SK-N-SH (cell line): ENCODE data around the gene SIRPB2. TPM values are rescaled to one million over a fixed set of nuclear protein-coding genes. Genes with fewer than 3 reads are reported as not detected.

ENCODE experiments used
- CTCF ChIA-PET: fragments of 300-600, 350-600 bp; formaldehyde crosslinking; extraction: SDS; loops from one replicate; lab custom pipeline; 2021; lab: Yijun Ruan, JAX
- POLR2A ChIA-PET: fragments of 350-600 bp; sonication (Branson Sonifier 250); formaldehyde crosslinking; extraction: SDS; loops from one replicate; lab custom pipeline; 2020; ENCODE audit warnings: antibody characterized with exemption, inconsistent platforms; lab: Yijun Ruan, JAX
- DNase-seq: peaks from one replicate; pipeline ENCODE4 v3.0.0; 2012
- H2AFZ ChIP-seq: fragments of 200-600 bp; sonication (generic); 2 replicates; pipeline ENCODE4 v1.8.1; 2016; ENCODE audit warnings: antibody characterized with exemption, mild to moderate bottlenecking, low read depth
- H3F3A ChIP-seq: fragments of 200-600 bp; sonication (generic); replicated peaks from 2 replicates; pipeline ENCODE3; 2016; ENCODE audit warnings: antibody characterized with exemption, mild to moderate bottlenecking; ENCODE audit not compliant: insufficient read depth
- H3K27ac ChIP-seq, 2 experiments: fragments of 200-500 bp in 1 of 2; fragments of 200-600 bp in 1 of 2; sonication (Bioruptor generic) in 1 of 2; sonication (generic), shearing (Covaris generic) in 1 of 2; 2 replicates each; pipeline versions ENCODE4 v1.5.1 to v1.6.1; 2014 to 2016; ENCODE audit warnings: low read depth in 2 of 2, inconsistent platforms in 1 of 2, low read length in 1 of 2, mild to moderate bottlenecking in 1 of 2, mixed read lengths in 1 of 2
- H3K27me3 ChIP-seq: fragments of 200-600 bp; sonication (generic), shearing (Covaris generic); 2 replicates; pipeline ENCODE4 v1.6.1; 2016; ENCODE audit warnings: mixed run types; ENCODE audit not compliant: insufficient read depth
- H3K36me3 ChIP-seq, 2 experiments: fragments of 200-500 bp in 1 of 2; fragments of 200-600 bp in 1 of 2; sonication (Bioruptor generic) in 1 of 2; sonication (generic) in 1 of 2; replicated peaks in 1 of 2; 2 replicates each; pipeline versions ENCODE3 to v1.5.1; 2014 to 2016; ENCODE audit warnings: low read length in 1 of 2, mild to moderate bottlenecking in 1 of 2; ENCODE audit not compliant: insufficient read depth in 2 of 2, control insufficient read depth in 1 of 2
- H3K4me1 ChIP-seq, 2 experiments: fragments of 200-500 bp in 1 of 2; fragments of 200-600 bp in 1 of 2; sonication (Bioruptor generic) in 1 of 2; sonication (generic), shearing (Covaris generic) in 1 of 2; 2 replicates each; pipeline versions ENCODE4 v1.5.1 to v1.6.1; 2014 to 2016; ENCODE audit warnings: low read depth in 1 of 2, low read length in 1 of 2, mixed run types in 1 of 2; ENCODE audit not compliant: insufficient read depth in 2 of 2, control insufficient read depth in 1 of 2
- H3K4me2 ChIP-seq: fragments of 200-600 bp; sonication (generic), shearing (Covaris generic); 2 replicates; pipeline ENCODE4 v1.6.1; 2017; ENCODE audit warnings: mixed run types
- H3K4me3 ChIP-seq, 2 experiments: fragments of 200-500 bp in 1 of 2; fragments of 200-600 bp in 1 of 2; sonication (Bioruptor generic) in 1 of 2; sonication (generic), shearing (Covaris generic) in 1 of 2; 2 replicates each; pipeline versions ENCODE4 v1.5.1 to v1.8.1; 2014 to 2016; ENCODE audit warnings: low read depth in 2 of 2, inconsistent platforms in 1 of 2, low read length in 1 of 2, mild to moderate bottlenecking in 1 of 2, mixed read lengths in 1 of 2, moderate library complexity in 1 of 2
- H3K79me2 ChIP-seq: fragments of 200-600 bp; sonication (generic); 2 replicates; pipeline ENCODE4 v1.8.1; 2017; ENCODE audit warnings: mild to moderate bottlenecking; ENCODE audit not compliant: insufficient read depth
- H3K9ac ChIP-seq: fragments of 200-600 bp; sonication (generic); 2 replicates; pipeline ENCODE4 v1.6.1; 2017; ENCODE audit warnings: mixed run types
- H3K9me2 ChIP-seq: fragments of 200-600 bp; sonication (generic); 2 replicates; pipeline ENCODE4 v1.6.1; 2017; ENCODE audit warnings: mixed run types
- H3K9me3 ChIP-seq: fragments of 200-600 bp; sonication (generic); 2 replicates; pipeline ENCODE4 v1.6.1; 2017; ENCODE audit warnings: mixed run types, mild to moderate bottlenecking, moderate library complexity
- H4K20me1 ChIP-seq: fragments of 200-600 bp; sonication (generic); 2 replicates; pipeline ENCODE4 v1.6.1; 2017; ENCODE audit warnings: mild to moderate bottlenecking, mixed run types; ENCODE audit not compliant: insufficient read depth
- ELF1 ChIP-seq: IDR thresholded peaks from 2 replicates; pipeline ENCODE4 v1.4.0; 2012
- EZH2phosphoT487 ChIP-seq: fragments of 200-600 bp; sonication (generic); IDR thresholded peaks from 2 replicates; pipeline ENCODE4 v1.6.1; 2017; ENCODE audit warnings: low read depth, mixed run types, mild to moderate bottlenecking, antibody characterized with exemption, moderate library complexity, borderline replicate concordance
- FOXM1 ChIP-seq: IDR thresholded peaks from 2 replicates; pipeline ENCODE4 v1.4.0; 2012; ENCODE audit warnings: low read depth, mild to moderate bottlenecking
- GATA2 ChIP-seq: sonication (generic); formaldehyde crosslinking; IDR thresholded peaks from 2 replicates; pipeline ENCODE4 v1.5.0; 2020; ENCODE audit warnings: mild to moderate bottlenecking, missing genetic modification reagents
- MEF2A ChIP-seq: IDR thresholded peaks from 2 replicates; pipeline ENCODE4 v1.4.0; 2012; ENCODE audit warnings: low read depth, borderline replicate concordance
- POLR2AphosphoS5 ChIP-seq: IDR thresholded peaks from 2 replicates; pipeline ENCODE4 v1.6.1; 2012; ENCODE audit warnings: low read depth, low read length
- RCOR1 ChIP-seq: fragments of 150-350 bp; IDR thresholded peaks from 2 replicates; pipeline ENCODE4 v1.6.1; 2017; ENCODE audit warnings: antibody characterized with exemption, low read length
- RFX5 ChIP-seq: IDR thresholded peaks from 2 replicates; pipeline ENCODE4 v1.6.1; 2012; ENCODE audit warnings: mild to moderate bottlenecking, improper control_type of control experiment, low read length
- SIN3A ChIP-seq: IDR thresholded peaks from 2 replicates; pipeline ENCODE4 v1.6.1; 2012; ENCODE audit warnings: low read depth, mild to moderate bottlenecking, low read length, moderate library complexity, borderline replicate concordance
- SMC3 ChIP-seq: IDR thresholded peaks from 2 replicates; pipeline ENCODE4 v1.6.1; 2012; ENCODE audit warnings: low read depth, low read length, improper control_type of control experiment
- YY1 ChIP-seq: IDR thresholded peaks from 2 replicates; pipeline ENCODE4 v1.4.0; 2012; ENCODE audit warnings: low read depth, mild to moderate bottlenecking
- WGBS: methylation state at CpG from one replicate; pipeline ENCODE4 v1.1.6; 2017; ENCODE audit warnings: low lambda C conversion rate; 5-methylcytosine and 5-hydroxymethylcytosine counted together
- polyA plus RNA-seq, 3 experiments: library from polyadenylated mRNA; depleted of rRNA; stranded (reverse); fragments of >200 nt; gene quantifications; 2 replicates each; pipeline ENCODE4 v1.2.3, GENCODE V29; 2012
- TF ChIP-seq, protein P1 (sequence below): fragments of 150-350 bp; IDR thresholded peaks from 2 replicates; pipeline ENCODE4 v1.6.1; 2016; ENCODE audit warnings: mild to moderate bottlenecking, low read depth, low read length
- TF ChIP-seq, protein P2 (sequence below): IDR thresholded peaks from 2 replicates; pipeline ENCODE4 v1.4.0; 2012; ENCODE audit warnings: low read depth, borderline replicate concordance
- TF ChIP-seq, protein P3 (sequence below): IDR thresholded peaks from 2 replicates; pipeline ENCODE4 v1.6.1; 2012; ENCODE audit warnings: mild to moderate bottlenecking, low read depth, low read length, moderate library complexity
- TF ChIP-seq, protein P4 (sequence below): fragments of 150-350 bp; IDR thresholded peaks from 2 replicates; pipeline ENCODE4 v1.6.1; 2017; ENCODE audit warnings: antibody characterized with exemption, low read length, low read depth, borderline replicate concordance
- TF ChIP-seq, protein P5 (sequence below): IDR thresholded peaks from 2 replicates; pipeline ENCODE4 v1.4.0; 2012; ENCODE audit warnings: low read depth, borderline replicate concordance

Gene SIRPB2
- polyA plus RNA-seq, 1 of the 3 experiments (the other 2 are of a cell fraction), result not detected

DNA sequence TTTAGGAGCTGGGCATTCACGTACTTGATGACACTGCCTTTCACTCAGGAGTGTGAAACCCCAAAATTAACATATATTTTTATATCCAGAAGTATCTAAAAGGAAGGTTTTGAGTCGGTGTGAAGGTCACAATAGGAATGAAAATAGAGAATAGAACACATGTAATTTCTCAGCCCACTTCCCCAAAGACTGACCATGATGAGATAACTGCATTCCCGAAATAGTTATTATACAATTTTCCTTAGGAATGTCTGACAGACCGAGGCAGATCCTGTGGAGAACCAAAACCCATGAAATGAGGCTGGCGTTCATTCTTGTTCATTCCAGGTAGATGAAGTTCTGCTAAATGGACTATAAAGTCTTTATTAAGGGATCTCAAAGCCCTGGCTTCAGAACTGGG is 34.9 kb downstream of the SIRPB2 start:
- Histone ChIP-seq H3K36me3 (peaks cover 89 to 92% of the 10 kb centered on the region in 2 experiments), H3K79me2 (peaks cover 28% of the 10 kb centered on the region; the same call in 1 of the 2 replicates), H3K9ac (no peak overlapping the region), H3K9me2 (no peaks in the 10 kb centered on the region), H3F3A (no peaks in the 10 kb centered on the region), H3K27me3 (no peaks in the 10 kb centered on the region), H3K4me2 (no peak overlapping the region), H3K9me3 (peaks cover 12% of the 10 kb centered on the region; the same call in 1 of the 2 replicates), H4K20me1 (0 out of 2 replicates have a peak, but pooled peaks cover 5% of the 10 kb centered on the region), H3K4me1 (no peaks in the 10 kb centered on the region), H2AFZ (no peak overlapping the region), H3K27ac (no peak overlapping the region), H3K4me3 (no peak overlapping the region)
- 89% methylated on average over 5 of the region's 5 CpGs for WGBS
- ChIA-PET POLR2A (no interaction called here), CTCF (interaction anchor here (1.0 to 2.0 kb wide), 2 partner anchors 10 to 143 kb away, joined by 3 to 11 read pairs; partner anchors contain the start of gene NSFL1C)
- DNase-seq, result no peak
- TF ChIP-seq, protein P1, sequence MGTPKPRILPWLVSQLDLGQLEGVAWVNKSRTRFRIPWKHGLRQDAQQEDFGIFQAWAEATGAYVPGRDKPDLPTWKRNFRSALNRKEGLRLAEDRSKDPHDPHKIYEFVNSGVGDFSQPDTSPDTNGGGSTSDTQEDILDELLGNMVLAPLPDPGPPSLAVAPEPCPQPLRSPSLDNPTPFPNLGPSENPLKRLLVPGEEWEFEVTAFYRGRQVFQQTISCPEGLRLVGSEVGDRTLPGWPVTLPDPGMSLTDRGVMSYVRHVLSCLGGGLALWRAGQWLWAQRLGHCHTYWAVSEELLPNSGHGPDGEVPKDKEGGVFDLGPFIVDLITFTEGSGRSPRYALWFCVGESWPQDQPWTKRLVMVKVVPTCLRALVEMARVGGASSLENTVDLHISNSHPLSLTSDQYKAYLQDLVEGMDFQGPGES, result no peak
- TF ChIP-seq RCOR1, result no peak
- TF ChIP-seq FOXM1, result no peak
- TF ChIP-seq, protein P2, sequence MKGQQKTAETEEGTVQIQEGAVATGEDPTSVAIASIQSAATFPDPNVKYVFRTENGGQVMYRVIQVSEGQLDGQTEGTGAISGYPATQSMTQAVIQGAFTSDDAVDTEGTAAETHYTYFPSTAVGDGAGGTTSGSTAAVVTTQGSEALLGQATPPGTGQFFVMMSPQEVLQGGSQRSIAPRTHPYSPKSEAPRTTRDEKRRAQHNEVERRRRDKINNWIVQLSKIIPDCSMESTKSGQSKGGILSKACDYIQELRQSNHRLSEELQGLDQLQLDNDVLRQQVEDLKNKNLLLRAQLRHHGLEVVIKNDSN, result no peak
- TF ChIP-seq POLR2AphosphoS5, result no peak
- TF ChIP-seq, protein P3, sequence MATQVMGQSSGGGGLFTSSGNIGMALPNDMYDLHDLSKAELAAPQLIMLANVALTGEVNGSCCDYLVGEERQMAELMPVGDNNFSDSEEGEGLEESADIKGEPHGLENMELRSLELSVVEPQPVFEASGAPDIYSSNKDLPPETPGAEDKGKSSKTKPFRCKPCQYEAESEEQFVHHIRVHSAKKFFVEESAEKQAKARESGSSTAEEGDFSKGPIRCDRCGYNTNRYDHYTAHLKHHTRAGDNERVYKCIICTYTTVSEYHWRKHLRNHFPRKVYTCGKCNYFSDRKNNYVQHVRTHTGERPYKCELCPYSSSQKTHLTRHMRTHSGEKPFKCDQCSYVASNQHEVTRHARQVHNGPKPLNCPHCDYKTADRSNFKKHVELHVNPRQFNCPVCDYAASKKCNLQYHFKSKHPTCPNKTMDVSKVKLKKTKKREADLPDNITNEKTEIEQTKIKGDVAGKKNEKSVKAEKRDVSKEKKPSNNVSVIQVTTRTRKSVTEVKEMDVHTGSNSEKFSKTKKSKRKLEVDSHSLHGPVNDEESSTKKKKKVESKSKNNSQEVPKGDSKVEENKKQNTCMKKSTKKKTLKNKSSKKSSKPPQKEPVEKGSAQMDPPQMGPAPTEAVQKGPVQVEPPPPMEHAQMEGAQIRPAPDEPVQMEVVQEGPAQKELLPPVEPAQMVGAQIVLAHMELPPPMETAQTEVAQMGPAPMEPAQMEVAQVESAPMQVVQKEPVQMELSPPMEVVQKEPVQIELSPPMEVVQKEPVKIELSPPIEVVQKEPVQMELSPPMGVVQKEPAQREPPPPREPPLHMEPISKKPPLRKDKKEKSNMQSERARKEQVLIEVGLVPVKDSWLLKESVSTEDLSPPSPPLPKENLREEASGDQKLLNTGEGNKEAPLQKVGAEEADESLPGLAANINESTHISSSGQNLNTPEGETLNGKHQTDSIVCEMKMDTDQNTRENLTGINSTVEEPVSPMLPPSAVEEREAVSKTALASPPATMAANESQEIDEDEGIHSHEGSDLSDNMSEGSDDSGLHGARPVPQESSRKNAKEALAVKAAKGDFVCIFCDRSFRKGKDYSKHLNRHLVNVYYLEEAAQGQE, result no peak
- TF ChIP-seq MEF2A, result no peak
- TF ChIP-seq EZH2phosphoT487, result no peak
- no peak for TF ChIP-seq ELF1
- TF ChIP-seq SMC3, result no peak

DNA sequence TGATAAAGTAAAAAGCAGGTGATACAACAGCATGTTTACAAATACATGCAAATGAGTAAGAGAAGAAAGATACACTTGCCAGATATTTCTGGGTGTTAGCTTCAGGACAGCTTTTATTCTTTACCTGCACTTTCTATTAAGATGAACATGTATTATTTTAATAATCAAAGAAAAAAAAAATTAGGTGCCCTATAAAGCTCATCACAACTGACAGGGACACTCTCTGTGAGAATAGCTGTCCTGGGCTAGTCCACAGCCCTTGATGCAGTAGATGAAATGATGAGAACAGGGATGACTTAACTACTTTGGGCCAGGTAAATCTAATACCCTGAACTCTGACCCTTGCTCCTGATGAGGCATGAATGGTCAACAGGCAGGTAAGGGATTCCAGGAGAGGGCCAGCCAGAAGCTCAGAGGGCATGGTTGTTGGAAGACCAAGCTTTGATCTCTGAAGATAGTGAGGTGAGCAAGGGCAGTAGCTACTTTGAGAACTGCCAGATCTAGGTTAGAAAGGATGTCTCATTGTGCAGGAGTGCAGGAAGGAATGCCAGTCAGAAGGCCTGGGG is 40.2 kb downstream of the SIRPB2 start:
- Histone ChIP-seq H3K4me1 (no peaks in the 10 kb centered on the region), H3K36me3 (peaks cover 99 to 100% of the 10 kb centered on the region in 2 experiments), H4K20me1 (no peaks in the 10 kb centered on the region), H3F3A (no peaks in the 10 kb centered on the region), H3K4me2 (no peak overlapping the region), H3K9ac (no peak overlapping the region), H3K9me3 (peaks cover 27% of the 10 kb centered on the region), H3K27ac (no peak overlapping the region), H3K4me3 (peak overlapping the region in 1 of 2 experiments; percentile 25; a peak in 1 of 4 replicates), H3K9me2 (no peaks in the 10 kb centered on the region), H3K27me3 (no peaks in the 10 kb centered on the region), H2AFZ (no peak overlapping the region), H3K79me2 (no peaks in the 10 kb centered on the region)
- no peak for DNase-seq
- ChIA-PET CTCF (interaction anchor here (0.6 to 4.9 kb wide), 7 partner anchors 11 to 138 kb away, joined by 3 to 23 read pairs (median 4); partner anchors contain the start of gene NSFL1C), POLR2A (no interaction called here)
- TF ChIP-seq EZH2phosphoT487 (no peak), ELF1 (no peak), SIN3A (no peak), YY1 (no peak), GATA2 (CRISPR knock-in tag) (no peak), RFX5 (no peak)
- TF ChIP-seq, protein P4, sequence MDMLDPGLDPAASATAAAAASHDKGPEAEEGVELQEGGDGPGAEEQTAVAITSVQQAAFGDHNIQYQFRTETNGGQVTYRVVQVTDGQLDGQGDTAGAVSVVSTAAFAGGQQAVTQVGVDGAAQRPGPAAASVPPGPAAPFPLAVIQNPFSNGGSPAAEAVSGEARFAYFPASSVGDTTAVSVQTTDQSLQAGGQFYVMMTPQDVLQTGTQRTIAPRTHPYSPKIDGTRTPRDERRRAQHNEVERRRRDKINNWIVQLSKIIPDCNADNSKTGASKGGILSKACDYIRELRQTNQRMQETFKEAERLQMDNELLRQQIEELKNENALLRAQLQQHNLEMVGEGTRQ, result no peak
- TF ChIP-seq, protein P5, sequence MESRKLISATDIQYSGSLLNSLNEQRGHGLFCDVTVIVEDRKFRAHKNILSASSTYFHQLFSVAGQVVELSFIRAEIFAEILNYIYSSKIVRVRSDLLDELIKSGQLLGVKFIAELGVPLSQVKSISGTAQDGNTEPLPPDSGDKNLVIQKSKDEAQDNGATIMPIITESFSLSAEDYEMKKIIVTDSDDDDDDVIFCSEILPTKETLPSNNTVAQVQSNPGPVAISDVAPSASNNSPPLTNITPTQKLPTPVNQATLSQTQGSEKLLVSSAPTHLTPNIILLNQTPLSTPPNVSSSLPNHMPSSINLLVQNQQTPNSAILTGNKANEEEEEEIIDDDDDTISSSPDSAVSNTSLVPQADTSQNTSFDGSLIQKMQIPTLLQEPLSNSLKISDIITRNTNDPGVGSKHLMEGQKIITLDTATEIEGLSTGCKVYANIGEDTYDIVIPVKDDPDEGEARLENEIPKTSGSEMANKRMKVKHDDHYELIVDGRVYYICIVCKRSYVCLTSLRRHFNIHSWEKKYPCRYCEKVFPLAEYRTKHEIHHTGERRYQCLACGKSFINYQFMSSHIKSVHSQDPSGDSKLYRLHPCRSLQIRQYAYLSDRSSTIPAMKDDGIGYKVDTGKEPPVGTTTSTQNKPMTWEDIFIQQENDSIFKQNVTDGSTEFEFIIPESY, result no peak
